GM10266 (cell line): ENCODE data around the gene TMEM95.
"Not testable (repeated sequence)": the region's sequence is repeated elsewhere in the genome, so short reads cannot be mapped to it uniquely, and the experiment has no call there.

ENCODE experiments used
- DNase-seq: peaks from one replicate; pipeline ENCODE4 v3.0.0; 2012; ENCODE audit errors: extremely low spot score
- TF ChIP-seq, protein P1 (sequence below): IDR thresholded peaks from 2 replicates; pipeline ENCODE4 v1.5.1; 2012; ENCODE audit warnings: mild to moderate bottlenecking, low read depth; ENCODE audit not compliant: control insufficient read depth, insufficient read depth; ENCODE audit errors: missing control alignments

TMEM95 gene

GRCh38 chr17:7330638-7331015 lies 24.3 kb upstream of the TMEM95 start:
- no peak for DNase-seq

DNA sequence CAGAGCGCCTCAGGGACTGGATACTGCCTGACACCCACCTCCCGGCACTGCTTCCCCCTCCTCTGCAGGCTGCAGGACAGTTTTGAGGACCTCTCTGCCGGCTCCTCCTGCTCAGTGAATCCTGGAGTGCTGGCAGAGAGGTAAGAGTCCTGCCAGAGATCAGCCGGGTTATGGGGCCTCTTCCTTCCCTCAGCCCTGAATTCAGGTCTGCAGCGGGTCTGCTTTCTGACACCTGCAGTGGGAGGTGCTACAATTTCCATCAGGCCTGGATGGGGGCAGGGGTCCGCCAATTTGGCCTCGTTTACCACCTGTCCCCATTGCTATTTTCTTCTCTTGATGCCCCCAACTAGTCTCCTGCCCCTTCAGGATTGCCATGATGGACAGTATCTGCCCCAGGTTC lies 22.8 kb upstream of the TMEM95 start:
- no peak for DNase-seq
- TF ChIP-seq, protein P1, sequence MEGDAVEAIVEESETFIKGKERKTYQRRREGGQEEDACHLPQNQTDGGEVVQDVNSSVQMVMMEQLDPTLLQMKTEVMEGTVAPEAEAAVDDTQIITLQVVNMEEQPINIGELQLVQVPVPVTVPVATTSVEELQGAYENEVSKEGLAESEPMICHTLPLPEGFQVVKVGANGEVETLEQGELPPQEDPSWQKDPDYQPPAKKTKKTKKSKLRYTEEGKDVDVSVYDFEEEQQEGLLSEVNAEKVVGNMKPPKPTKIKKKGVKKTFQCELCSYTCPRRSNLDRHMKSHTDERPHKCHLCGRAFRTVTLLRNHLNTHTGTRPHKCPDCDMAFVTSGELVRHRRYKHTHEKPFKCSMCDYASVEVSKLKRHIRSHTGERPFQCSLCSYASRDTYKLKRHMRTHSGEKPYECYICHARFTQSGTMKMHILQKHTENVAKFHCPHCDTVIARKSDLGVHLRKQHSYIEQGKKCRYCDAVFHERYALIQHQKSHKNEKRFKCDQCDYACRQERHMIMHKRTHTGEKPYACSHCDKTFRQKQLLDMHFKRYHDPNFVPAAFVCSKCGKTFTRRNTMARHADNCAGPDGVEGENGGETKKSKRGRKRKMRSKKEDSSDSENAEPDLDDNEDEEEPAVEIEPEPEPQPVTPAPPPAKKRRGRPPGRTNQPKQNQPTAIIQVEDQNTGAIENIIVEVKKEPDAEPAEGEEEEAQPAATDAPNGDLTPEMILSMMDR, result no peak

More at GRCh38 chr17:7330638-7331015, 24.3 kb upstream of the TMEM95 start:
- TF ChIP-seq, protein P1, result no peak

DNA sequence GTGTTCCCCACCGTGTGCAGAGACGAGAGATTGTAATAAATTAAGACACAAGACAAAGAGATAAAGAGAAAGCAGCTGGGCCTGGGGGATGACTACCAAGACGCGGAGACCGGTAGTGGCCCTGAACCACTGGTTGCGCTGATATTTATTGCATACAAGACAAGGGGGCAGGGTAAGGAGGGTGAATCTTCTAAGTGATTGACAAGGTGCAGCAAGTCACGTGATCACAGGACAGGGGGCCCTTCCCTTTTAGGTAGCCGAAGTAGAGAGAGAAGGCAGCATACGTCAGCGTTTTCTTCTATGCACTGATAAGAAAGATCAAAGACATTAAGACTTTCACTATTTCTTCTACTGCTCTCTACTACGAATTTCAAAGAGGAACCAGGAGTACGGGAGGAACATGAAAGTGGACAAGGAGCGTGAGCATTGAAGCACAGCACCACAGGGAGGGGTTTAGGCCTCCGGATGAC lies 22.3 kb upstream of the TMEM95 start:
- DNase-seq, result not testable (repeated sequence)

GRCh38 chr17:7334938-7335538 lies 19.9 kb upstream of the TMEM95 start:
- TF ChIP-seq, protein P1, result no peak
- DNase-seq, result no peak

DNA sequence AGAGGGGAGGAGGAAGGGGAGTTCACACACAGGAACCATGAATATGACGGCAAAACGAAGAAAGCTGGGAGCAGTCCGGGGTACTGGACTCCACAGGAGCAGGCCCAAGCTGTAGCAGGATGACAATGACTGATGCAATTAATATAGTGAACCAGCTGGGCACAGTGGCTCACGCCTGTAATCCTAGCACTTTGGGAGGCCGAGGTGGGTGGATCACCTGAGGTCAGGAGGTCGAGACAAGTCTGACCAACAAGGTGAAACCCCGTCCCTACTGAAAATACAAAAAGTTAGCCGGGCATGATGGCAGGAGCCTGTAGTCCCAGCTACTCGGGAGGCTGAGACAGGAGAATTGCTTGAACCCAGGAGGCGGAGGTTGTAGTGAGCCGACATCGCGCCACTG lies 19.2 kb upstream of the TMEM95 start:
- not testable (repeated sequence) for DNase-seq

DNA sequence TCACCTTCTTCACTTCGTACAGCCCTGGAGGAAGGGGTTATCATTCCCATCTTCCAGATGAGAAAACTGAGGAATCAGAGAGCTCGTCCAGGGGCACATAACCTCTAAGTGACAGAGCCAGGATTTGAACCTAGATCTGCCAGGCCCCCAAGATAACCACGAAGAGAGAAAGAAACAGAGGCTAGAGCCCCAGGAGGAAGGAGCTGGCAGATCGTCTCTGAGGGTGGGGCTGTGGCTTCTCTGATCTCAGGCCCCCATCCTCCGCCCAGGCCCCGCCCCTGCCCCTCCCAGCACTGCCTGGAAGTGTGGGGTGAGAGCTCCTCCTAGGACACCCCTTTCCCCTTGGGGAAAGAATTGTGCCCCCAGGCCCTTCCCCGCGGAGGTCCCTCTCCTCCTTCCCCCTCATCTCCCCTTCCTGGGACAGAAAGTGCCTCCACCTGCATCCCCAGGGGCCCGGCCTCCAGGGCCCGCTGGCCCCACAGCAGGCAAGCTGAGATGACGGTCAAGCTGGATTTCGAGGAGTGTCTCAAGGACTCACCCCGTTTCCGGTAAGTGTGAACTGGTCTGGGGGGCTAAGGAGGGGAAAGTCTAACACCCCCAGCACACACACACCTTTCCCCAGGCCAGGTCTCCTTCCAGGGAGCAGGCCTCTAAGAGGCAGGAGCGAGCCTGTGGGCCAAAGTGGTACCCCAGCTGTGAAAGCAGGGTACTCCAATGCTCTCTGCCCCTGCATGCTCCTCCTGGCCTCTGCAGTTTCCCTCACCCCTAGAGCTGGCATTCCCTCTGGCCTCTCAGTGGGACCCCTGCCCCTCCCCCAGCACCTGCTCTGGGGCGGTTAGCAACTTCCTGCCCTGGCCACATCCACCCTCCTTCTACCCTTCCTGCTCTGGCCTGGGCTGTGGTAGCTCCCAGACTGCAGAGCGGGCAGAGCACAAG lies 18.4 kb upstream of the TMEM95 start, which contains the start of gene ACAP1:
Gene ACAP1, plus strand, starts transcription at position 290 of the 936 bp plus-strand sequence. Its CDS starts 206 bp downstream, at position 496.
- TF ChIP-seq, protein P1, result no peak
- DNase-seq, result peak; percentile 80

DNA sequence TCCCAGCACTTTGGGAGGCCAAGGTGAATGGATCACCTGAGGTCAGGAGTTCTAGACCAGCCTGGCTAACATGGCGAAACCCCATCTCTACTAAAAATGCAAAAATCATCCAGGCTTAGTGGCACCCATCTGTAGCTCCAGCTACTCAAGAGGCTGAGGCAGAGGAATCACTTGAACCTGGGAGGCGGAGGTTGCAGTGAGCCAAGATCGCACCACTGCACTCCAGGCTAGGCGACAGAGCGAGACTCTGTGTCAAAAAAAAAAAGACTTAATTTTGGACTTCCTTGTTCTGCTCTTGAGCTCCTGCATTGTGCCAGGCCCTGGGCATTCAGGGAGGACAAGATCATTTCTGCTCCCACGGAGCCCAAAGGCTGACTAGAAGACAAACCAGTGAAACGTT lies 17.4 kb upstream of the TMEM95 start:
- DNase-seq, result not testable (repeated sequence)

DNA sequence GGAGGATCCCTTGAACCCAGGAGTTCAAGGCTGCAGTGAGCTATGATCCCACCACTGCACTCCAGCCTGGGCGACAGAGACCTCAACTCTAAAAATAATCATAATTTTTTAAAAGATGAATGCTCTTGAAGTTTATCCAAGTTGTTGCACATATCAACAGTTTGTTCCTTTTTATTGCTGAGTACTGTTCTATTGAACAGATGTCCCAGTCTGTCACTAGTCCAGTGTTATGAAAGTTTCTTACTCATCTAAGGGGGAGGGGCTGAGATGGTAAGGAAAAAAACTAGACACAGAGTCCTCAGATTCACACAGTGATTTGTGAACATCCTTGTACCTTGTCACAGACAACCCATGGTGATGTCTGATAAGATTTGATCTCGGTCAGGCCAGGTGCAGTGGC lies 14.8 kb upstream of the TMEM95 start:
- TF ChIP-seq, protein P1, result no peak
- DNase-seq, result no peak
